T-cell (primary cell): Measurements from ENCODE around the gene MS4A1. TPM values are rescaled to one million over a fixed set of nuclear protein-coding genes. Genes with fewer than 3 reads are reported as not detected.

Experiments
- ATAC-seq, 4 experiments: fragments of 200-7000 bp in 3 of 4; fragments of 150-1000 bp in 1 of 4; cut with Tn5 transposase; replicated peaks in 1 of 4; 1 replicate in 3 of 4; 2 replicates in 1 of 4; pipeline ENCODE4 v1.10.0; 2021; ENCODE audit warnings: moderate library complexity in 3 of 4, mild to moderate bottlenecking in 2 of 4, moderate number of reproducible peaks in 1 of 4
- CTCF ChIA-PET, 2 donors: fragments of 300-600 bp; sonication (Branson Sonifier 250); formaldehyde crosslinking; loops; one replicate each; lab custom pipeline; 2022; ENCODE audit warnings: antibody characterized with exemption in 2 of 2; lab: Charles Lee
- POLR2A ChIA-PET, 2 donors: fragments of 300-600 bp; sonication (Branson Sonifier 250); formaldehyde crosslinking; loops; one replicate each; lab custom pipeline; 2022; ENCODE audit warnings: antibody characterized with exemption in 2 of 2; lab: Charles Lee
- DNase-seq, 35 experiments: peaks; one replicate each; pipeline versions ENCODE4 v3.0.0 to v3.0.0-alpha.2; 2013 to 2023
- H3K27ac ChIP-seq: one replicate; pipeline ENCODE4 v1.5.1; 2013; ENCODE audit warnings: low read length
- H3K27me3 ChIP-seq, 2 experiments: replicated peaks in 1 of 2; 1 replicate in 1 of 2; 2 replicates in 1 of 2; pipeline versions ENCODE4 v1.6.1 to v1.7.0; 2013; ENCODE audit warnings: low read length in 1 of 2, mixed read lengths in 1 of 2; ENCODE audit not compliant: control insufficient read depth in 2 of 2, insufficient read depth in 2 of 2; ENCODE audit errors: extremely low read depth in 1 of 2
- H3K36me3 ChIP-seq, 2 donors: 1 replicate in 1 of 2; 2 replicates in 1 of 2; pipeline versions ENCODE4 v1.6.1 to v1.7.0; 2013; ENCODE audit warnings: low read length in 1 of 2; ENCODE audit not compliant: control insufficient read depth in 2 of 2, insufficient read depth in 1 of 2; ENCODE audit errors: extremely low read depth in 1 of 2
- H3K4me1 ChIP-seq, 2 experiments: 1 replicate in 1 of 2; 2 replicates in 1 of 2; pipeline versions ENCODE4 v1.6.1 to v1.7.0; 2013; ENCODE audit warnings: low read length in 2 of 2, mixed read lengths in 1 of 2; ENCODE audit not compliant: insufficient read depth in 2 of 2, control insufficient read depth in 1 of 2; ENCODE audit errors: extremely low read depth in 1 of 2
- H3K4me3 ChIP-seq, 2 donors: 1 replicate in 1 of 2; 2 replicates in 1 of 2; pipeline versions ENCODE4 v1.5.1 to v1.7.0; 2013; ENCODE audit warnings: mild to moderate bottlenecking in 2 of 2, low read length in 1 of 2, moderate library complexity in 1 of 2; ENCODE audit not compliant: control insufficient read depth in 1 of 2; ENCODE audit errors: extremely low read depth in 1 of 2
- H3K9me3 ChIP-seq: 2 replicates; pipeline ENCODE4 v1.7.0; 2013
- H3K27ac Mint-ChIP-seq, 2 donors: one replicate each; pipeline ENCODE4 v1.8.0; 2020 to 2021; ENCODE audit warnings: mild to moderate bottlenecking in 2 of 2, mixed read lengths in 2 of 2
- H3K27me3 Mint-ChIP-seq, 2 donors: one replicate each; pipeline ENCODE4 v1.8.0; 2021 to 2022; ENCODE audit warnings: mixed read lengths in 2 of 2
- H3K36me3 Mint-ChIP-seq: one replicate; pipeline ENCODE4 v1.8.0; 2021; ENCODE audit warnings: mixed read lengths
- H3K4me1 Mint-ChIP-seq, 3 donors: one replicate each; pipeline ENCODE4 v1.8.0; 2020 to 2022; ENCODE audit warnings: mixed read lengths in 3 of 3, mild to moderate bottlenecking in 1 of 3
- H3K4me3 Mint-ChIP-seq, 3 donors: one replicate each; pipeline ENCODE4 v1.8.0; 2020 to 2022; ENCODE audit warnings: mild to moderate bottlenecking in 3 of 3, mixed read lengths in 3 of 3, moderate library complexity in 3 of 3
- H3K9me3 Mint-ChIP-seq, 3 donors: one replicate each; pipeline ENCODE4 v1.8.0; 2020 to 2022; ENCODE audit warnings: mixed read lengths in 3 of 3
- WGBS: methylation state at CpG from one replicate; pipeline ENCODE4 v1.1.5; 2013; ENCODE audit warnings: missing lambda C conversion rate; ENCODE audit not compliant: insufficient coverage; 5-methylcytosine and 5-hydroxymethylcytosine counted together
- total RNA-seq, 35 experiments: library from RNA in 6 of 35; stranded (reverse) in 6 of 35; fragments of 120-200 nt in 1 of 35; gene quantifications; one replicate each; pipeline versions ENCODE4 v1.2.1 to v1.2.4 and lab custom pipeline; 2013 to 2026

Gene MS4A1
- total RNA-seq, 5 donors from 2014 or later (not counting 1 experiment from before 2014, with no cell fraction given): 5.6 to 54.1 (median 14.5) TPM

DNA sequence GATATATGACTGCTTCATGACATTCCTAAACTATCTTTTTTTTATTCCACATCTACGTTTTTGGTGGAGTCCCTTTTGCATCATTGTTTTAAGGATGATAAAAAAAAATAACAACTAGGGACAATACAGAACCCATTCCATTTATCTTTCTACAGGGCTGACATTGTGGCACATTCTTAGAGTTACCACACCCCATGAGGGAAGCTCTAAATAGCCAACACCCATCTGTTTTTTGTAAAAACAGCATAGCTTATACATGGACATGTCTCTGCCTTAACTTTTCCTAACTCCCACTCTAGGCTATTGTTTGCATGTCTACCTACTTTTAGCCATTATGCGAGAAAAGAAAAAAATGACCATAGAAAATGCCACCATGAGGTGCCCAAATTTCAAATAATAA is 13.2 kb downstream of the MS4A1 start:
- H3K4me3 ChIP-seq: no peak overlapping the region
- no peaks in the 10 kb centered on the region for H3K27me3 ChIP-seq
- no peaks in the 10 kb centered on the region for H3K4me1 ChIP-seq
- no CpG with 5 or more reads among the region's 2 CpGs for WGBS
- no peak for ATAC-seq
- no peak overlapping the region for H3K27ac ChIP-seq
- Mint-ChIP-seq H3K9me3 (no peaks in the 10 kb centered on the region), H3K36me3 (no peaks in the 10 kb centered on the region), H3K4me1 (no peaks in the 10 kb centered on the region), H3K4me3 (no peak overlapping the region), H3K27me3 (peaks cover 10 to 16% of the 10 kb centered on the region in 2 donors), H3K27ac (no peak overlapping the region)
- ChIA-PET POLR2A (no interaction called here), CTCF (no interaction called here)
- no peak for DNase-seq
- no peaks in the 10 kb centered on the region for H3K9me3 ChIP-seq
- H3K36me3 ChIP-seq: no peaks in the 10 kb centered on the region

GRCh38 chr11:60469723-60470122 is 14.1 kb downstream of the MS4A1 start:
- no peaks in the 10 kb centered on the region for H3K4me1 ChIP-seq
- peaks cover 10 to 16% of the 10 kb centered on the region in 2 donors for H3K27me3 Mint-ChIP-seq
- H3K27ac ChIP-seq: no peak overlapping the region
- POLR2A ChIA-PET: no interaction called here
- no peaks in the 10 kb centered on the region for H3K4me1 Mint-ChIP-seq
- no peak for ATAC-seq
- H3K27me3 ChIP-seq: no peaks in the 10 kb centered on the region
- no peaks in the 10 kb centered on the region for H3K36me3 ChIP-seq
- H3K36me3 Mint-ChIP-seq: no peaks in the 10 kb centered on the region
- no peaks in the 10 kb centered on the region for H3K9me3 Mint-ChIP-seq
- no peak for DNase-seq
- H3K4me3 Mint-ChIP-seq: no peak overlapping the region
- H3K9me3 ChIP-seq: no peaks in the 10 kb centered on the region
- CTCF ChIA-PET: no interaction called here
- H3K27ac Mint-ChIP-seq: no peak overlapping the region
- no CpG with 5 or more reads among the region's 2 CpGs for WGBS
- no peak overlapping the region for H3K4me3 ChIP-seq

DNA sequence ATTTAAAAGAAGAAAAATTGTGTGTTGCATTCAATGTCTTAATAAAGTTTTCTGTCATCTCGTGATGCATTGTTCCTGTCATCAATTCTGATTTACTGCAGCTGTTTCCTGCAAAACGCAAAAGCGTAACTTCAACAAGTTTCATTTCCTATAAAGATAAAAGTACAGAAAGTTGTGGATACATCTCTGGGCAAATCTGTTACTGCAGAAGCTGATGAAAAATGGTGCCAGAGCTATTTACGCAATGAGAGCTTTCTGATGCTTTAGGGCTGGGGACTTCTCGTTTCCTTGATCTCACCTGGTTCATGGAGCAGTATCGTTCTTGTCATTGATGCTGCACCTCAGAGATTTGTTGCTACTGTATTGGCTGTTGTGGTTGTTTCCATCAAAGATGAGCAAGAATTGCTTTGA is 21.4 kb downstream of the MS4A1 start:
- Mint-ChIP-seq H3K36me3 (no peaks in the 10 kb centered on the region), H3K9me3 (peaks cover 0 to 3% (median 0%) of the 10 kb centered on the region in 3 donors), H3K27ac (no peak overlapping the region), H3K4me3 (no peak overlapping the region), H3K27me3 (peaks cover 4 to 8% of the 10 kb centered on the region in 2 donors), H3K4me1 (peaks cover 0 to 3% (median 0%) of the 10 kb centered on the region in 3 donors)
- WGBS: 20% methylated on average over 1 of the region's 6 CpGs
- no peak overlapping the region for H3K27ac ChIP-seq
- no peaks in the 10 kb centered on the region for H3K36me3 ChIP-seq
- no peaks in the 10 kb centered on the region for H3K9me3 ChIP-seq
- ATAC-seq: no peak
- no peak overlapping the region for H3K4me3 ChIP-seq
- ChIA-PET POLR2A (no interaction called here), CTCF (interaction anchor here in 1 of 2 donors (0.6 to 0.7 kb wide), 2 partner anchors 9 to 107 kb away, joined by 3 to 9 read pairs; no protein-coding TSS in a partner anchor)
- no peaks in the 10 kb centered on the region for H3K4me1 ChIP-seq
- no peak for DNase-seq
- H3K27me3 ChIP-seq: no peaks in the 10 kb centered on the region

DNA sequence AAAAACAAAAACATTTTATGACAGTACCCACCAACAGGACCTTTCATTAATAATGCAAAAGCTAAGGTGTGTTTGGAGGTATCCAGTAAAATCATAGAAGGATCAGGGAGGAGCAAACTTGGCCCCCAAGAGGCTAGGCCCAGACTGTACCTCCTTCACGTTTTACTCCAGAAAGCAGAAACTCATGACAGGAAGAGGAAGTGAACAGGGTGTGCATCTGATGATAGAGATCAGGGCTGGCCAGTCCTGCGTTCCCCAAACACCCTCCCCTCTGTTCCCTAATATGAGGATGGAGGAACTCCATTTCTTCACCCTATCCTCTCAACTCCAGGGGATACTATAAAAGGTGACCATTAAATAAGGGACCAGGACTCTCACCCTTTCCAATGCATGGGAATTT is 26.7 kb downstream of the MS4A1 start:
- H3K4me1 ChIP-seq: no peaks in the 10 kb centered on the region
- H3K9me3 ChIP-seq: no peaks in the 10 kb centered on the region
- no peak overlapping the region for H3K4me3 ChIP-seq
- Mint-ChIP-seq H3K27me3 (peaks cover 0 to 12% of the 10 kb centered on the region in 2 donors), H3K9me3 (peaks cover 0 to 3% (median 0%) of the 10 kb centered on the region in 3 donors), H3K4me3 (no peak overlapping the region), H3K27ac (no peak overlapping the region), H3K36me3 (no peaks in the 10 kb centered on the region), H3K4me1 (peaks cover 0 to 16% (median 8%) of the 10 kb centered on the region in 3 donors)
- H3K27ac ChIP-seq: no peak overlapping the region
- POLR2A ChIA-PET: no interaction called here
- DNase-seq: no peak
- H3K27me3 ChIP-seq: no peaks in the 10 kb centered on the region
- peak in 1 of 4 experiments; percentile 20 for ATAC-seq
- no CpG with 5 or more reads among the region's 2 CpGs for WGBS
- CTCF ChIA-PET: no interaction called here
- no peaks in the 10 kb centered on the region for H3K36me3 ChIP-seq

GRCh38 chr11:60485987-60486386 is 30.3 kb downstream of the MS4A1 start:
- WGBS: 75% methylated on average over 3 of the region's 5 CpGs
- ATAC-seq (no peak), DNase-seq (peak in 5 of 35 experiments; percentile 0 to 48 (median 6))
- H3K4me3 ChIP-seq: no peak overlapping the region
- Mint-ChIP-seq H3K27me3 (peaks cover 0 to 13% of the 10 kb centered on the region in 2 donors), H3K36me3 (no peaks in the 10 kb centered on the region), H3K27ac (no peak overlapping the region), H3K4me3 (no peak overlapping the region), H3K4me1 (peaks cover 0 to 15% (median 8%) of the 10 kb centered on the region in 3 donors), H3K9me3 (no peaks in the 10 kb centered on the region)
- no peaks in the 10 kb centered on the region for H3K4me1 ChIP-seq
- ChIA-PET CTCF (interaction anchor here in 1 of 2 donors (0.6 kb wide), 1 partner anchor 9 kb away, joined by 9 read pairs; no protein-coding TSS in a partner anchor), POLR2A (no interaction called here)
- no peaks in the 10 kb centered on the region for H3K9me3 ChIP-seq
- H3K36me3 ChIP-seq: no peaks in the 10 kb centered on the region
- no peak overlapping the region for H3K27ac ChIP-seq
- H3K27me3 ChIP-seq: peaks cover 0 to 2% of the 10 kb centered on the region in 2 experiments

GRCh38 chr11:60492488-60493009 is 36.9 kb downstream of the MS4A1 start, which contains the start of gene MS4A12:
MS4A12 (plus strand) TSS chr11:60492778; CDS start chr11:60497319, 4,541 bp downstream.
- no peak for DNase-seq
- Mint-ChIP-seq H3K27me3 (peaks cover 16 to 18% of the 10 kb centered on the region in 2 donors), H3K9me3 (no peaks in the 10 kb centered on the region), H3K4me1 (no peaks in the 10 kb centered on the region), H3K4me3 (no peak within 1 kb of the TSS), H3K36me3 (no peaks in the 10 kb centered on the region), H3K27ac (no peak within 1 kb of the TSS)
- Histone ChIP-seq H3K36me3 (no peaks in the 10 kb centered on the region), H3K9me3 (no peaks in the 10 kb centered on the region), H3K4me3 (no peak within 1 kb of the TSS), H3K27ac (no peak within 1 kb of the TSS), H3K4me1 (no peaks in the 10 kb centered on the region), H3K27me3 (peaks cover 0 to 2% of the 10 kb centered on the region in 2 experiments)
- WGBS: 71% methylated on average over 1 of the region's 4 CpGs
- POLR2A ChIA-PET: interaction anchor here in 1 of 2 donors (0.7 kb wide), 1 partner anchor 88 kb away, joined by 5 read pairs; no protein-coding TSS in a partner anchor
- no peak for ATAC-seq
- CTCF ChIA-PET: no interaction called here
